NCI-H524 (cell line): ENCODE results near the gene GALR3.
A peak's percentile ranks its signal among the peaks of the same experiment; 100 is the strongest.
"Not testable (repeated sequence)": the region's sequence is repeated elsewhere in the genome, so short reads cannot be mapped to it uniquely, and the experiment has no call there.

Experiments used
- DNase-seq, 2 experiments: peaks; one replicate each; lab custom pipeline; 2025; lab: John Stamatoyannopoulos, UW

GALR3 gene, protein sequence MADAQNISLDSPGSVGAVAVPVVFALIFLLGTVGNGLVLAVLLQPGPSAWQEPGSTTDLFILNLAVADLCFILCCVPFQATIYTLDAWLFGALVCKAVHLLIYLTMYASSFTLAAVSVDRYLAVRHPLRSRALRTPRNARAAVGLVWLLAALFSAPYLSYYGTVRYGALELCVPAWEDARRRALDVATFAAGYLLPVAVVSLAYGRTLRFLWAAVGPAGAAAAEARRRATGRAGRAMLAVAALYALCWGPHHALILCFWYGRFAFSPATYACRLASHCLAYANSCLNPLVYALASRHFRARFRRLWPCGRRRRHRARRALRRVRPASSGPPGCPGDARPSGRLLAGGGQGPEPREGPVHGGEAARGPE

DNA sequence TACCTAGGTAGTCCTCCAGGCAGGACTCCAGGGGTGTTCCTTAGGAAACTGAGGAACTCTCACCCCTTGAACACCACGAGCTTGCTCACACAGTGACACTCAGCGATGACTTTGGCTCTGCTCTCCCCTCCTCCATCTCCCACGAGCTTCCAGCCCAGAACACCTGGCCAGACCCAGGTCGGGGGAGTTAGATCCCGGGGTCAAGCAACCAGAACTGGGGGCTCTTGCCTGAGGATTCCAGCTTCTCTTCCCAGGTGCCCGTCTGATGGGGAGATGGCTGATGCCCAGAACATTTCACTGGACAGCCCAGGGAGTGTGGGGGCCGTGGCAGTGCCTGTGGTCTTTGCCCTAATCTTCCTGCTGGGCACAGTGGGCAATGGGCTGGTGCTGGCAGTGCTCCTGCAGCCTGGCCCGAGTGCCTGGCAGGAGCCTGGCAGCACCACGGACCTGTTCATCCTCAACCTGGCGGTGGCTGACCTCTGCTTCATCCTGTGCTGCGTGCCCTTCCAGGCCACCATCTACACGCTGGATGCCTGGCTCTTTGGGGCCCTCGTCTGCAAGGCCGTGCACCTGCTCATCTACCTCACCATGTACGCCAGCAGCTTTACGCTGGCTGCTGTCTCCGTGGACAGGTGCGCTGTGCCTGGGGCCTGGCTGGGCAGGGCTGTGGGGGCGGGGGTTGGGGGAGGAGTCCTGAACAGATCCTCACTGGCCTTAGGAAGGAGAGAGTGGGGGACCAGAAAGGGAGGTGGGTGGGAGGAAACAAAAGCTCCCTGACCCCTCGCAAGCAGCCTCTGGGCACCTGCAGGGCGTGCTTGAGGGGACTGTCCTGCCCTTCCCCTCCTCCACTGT is at the start of gene GALR3:
Gene GALR3, plus strand, starts transcription at position 249 of the 852 bp plus-strand sequence. Its CDS starts 25 bp downstream, at position 274.
- DNase-seq, result no peak

DNA sequence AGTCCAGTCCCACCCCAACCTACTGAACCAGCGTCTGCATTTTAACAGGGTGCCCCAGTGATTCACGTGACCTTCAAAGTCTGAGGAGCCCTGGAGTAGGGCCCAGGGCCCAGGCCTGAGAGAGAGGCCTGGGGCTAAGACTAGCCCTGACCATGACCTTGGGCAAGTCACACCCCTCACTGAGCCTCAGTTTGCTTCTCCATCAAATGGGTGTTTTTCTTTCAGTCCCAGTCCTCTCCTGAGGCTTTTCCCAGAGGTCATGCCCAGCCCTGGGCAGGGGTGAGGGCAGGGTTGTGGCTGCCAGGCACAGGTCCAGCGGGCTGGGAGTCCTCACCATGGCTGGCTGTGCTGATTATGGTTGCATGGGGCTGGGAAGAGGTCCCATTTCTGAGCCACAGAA is 48.5 kb upstream of the GALR3 start:
- no peak for DNase-seq

DNA sequence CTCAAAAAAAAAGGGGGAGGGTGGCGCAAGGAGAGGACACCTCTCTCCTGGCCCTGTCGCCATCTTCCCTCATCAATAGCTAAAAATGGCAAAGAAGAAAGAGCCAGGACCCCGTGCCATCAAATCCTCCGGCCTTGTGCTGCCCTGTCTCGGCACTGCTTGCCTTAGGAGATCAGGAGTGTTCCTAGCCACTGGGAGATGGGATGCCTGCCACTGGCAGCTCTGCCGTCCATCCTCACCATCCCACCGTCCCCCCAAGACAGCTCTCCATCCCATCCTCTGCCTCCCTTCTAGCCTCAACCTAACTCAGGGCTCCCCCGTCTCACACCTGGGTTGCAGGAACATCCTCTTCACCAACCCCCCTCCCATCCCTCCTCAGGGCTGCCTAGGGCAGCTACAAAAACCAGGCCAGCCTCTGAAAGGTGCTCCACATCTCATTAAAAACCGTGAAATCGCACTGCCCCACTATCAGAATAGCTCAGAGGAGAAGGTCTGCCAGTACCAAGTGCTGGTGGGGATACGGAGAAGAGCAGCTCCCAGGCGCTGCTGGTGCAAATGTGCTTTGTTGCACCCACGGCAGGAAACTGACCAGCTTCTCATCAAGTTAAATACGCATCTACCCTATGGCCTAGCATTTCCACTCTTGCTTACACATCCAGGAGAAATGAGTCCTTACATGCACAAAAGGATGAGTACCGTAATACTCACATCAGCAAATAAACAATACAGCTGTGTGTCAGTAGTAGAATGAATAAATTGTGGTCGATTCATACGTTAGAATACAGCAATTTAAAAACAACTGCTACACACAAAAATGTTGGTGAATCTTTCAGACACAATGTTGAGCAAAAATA is 47.2 kb upstream of the GALR3 start:
- no peak for DNase-seq

DNA sequence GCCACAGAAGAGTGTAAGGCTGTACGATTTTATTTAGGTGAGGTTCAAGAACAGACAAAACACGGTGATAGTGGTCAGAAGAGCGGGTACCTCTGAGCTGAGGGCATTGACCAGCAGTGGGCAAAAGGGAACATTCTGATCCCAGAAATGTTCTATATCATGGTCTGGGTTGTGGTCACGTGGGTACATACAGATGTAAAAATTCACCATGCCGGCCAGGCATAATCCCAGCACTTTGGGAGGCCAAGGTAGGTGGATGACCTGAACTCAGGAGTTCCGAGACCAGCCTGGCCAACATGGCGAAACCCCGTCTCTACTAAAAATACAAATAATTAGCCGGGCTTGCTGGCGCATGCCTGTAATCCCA is 46.6 kb upstream of the GALR3 start:
- DNase-seq, result no peak

DNA sequence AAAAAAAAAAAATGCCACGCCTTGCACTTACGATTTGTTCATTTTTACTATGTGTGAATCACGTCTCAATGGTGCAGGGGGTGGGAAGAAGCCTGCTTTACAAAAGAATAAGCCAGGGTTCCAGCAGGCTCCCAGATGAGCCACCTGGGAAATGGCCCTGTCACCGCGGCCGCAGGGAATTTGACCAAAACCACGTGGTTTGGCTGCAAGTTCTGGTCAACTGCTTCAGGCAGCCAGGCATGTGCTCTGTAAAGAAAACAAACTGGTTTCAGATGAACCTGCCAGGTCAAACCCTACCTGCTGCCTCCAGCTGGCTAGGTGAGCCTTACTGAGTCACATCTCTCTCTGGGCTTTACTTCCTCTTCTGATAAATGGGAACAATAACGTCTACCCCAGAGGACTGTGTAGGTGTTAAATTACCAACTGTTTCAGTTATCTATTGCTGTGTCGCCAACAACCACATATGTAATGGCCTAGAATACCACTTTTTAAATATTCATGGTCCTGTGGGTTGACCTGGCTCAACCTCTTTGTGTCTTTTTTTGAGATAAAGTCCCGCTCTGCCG is 46.0 kb upstream of the GALR3 start:
- DNase-seq, result no peak

DNA sequence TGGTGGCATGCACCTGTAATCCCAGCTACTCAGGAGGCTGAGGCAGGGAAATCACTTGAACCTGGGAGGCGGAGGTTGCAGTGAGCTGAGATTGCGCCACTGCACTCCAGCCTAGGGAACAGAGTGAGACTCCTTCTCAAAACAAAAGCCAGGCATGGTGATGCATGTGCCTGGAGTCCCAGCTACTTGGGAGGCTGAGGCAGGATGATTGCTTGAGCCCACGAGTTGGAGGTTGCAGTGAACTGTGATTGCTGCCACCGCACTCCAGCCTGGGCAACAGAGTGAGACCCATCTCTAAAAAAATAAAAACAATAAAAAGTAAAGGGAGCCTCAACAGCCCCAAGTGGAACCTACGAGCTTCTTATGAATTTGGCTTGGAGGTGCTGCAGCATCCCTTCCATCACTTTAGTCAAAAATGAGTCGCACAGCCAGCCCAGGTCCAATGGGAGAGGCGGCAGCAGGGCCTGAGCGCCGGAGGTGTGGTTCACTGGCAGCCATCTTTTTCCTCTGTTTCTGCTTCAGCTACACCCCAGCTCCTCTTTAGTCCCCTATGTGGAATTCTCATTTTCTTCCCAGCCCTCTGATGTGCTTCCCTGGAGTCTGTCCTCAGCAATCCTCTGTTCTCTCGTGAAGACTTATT is 44.7 kb upstream of the GALR3 start:
- DNase-seq, result no peak

DNA sequence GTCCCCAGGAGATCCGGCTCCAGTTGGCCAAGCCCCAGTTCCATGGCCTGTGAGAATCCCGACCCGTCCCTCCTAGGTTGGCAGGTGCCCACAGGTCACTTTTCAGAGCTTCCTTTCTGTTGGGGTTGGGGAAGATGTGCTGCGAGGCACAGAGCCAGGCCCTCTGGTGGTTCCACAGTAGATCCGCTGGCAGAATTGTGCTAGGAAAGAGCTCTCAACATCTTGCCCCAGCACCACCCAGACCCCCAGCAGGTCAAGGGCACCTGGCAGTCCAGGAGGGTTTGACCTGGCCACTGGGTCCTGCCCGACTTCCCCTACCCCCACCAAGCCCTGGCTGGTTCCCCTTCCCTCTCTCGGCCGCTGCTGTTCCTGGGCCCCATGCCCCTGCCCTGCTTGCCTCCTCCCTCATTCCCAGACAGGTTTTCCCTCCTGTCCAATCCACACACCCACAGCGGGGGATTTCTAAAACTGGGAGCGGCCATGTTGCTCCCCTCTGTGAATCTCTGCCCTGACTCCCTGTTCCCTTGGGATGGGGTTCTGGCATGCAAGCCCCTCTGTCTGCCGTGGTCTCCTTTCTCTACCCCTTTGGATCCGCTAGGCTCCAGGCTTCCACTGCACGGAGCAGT is 41.6 kb upstream of the GALR3 start:
- DNase-seq, result no peak

DNA sequence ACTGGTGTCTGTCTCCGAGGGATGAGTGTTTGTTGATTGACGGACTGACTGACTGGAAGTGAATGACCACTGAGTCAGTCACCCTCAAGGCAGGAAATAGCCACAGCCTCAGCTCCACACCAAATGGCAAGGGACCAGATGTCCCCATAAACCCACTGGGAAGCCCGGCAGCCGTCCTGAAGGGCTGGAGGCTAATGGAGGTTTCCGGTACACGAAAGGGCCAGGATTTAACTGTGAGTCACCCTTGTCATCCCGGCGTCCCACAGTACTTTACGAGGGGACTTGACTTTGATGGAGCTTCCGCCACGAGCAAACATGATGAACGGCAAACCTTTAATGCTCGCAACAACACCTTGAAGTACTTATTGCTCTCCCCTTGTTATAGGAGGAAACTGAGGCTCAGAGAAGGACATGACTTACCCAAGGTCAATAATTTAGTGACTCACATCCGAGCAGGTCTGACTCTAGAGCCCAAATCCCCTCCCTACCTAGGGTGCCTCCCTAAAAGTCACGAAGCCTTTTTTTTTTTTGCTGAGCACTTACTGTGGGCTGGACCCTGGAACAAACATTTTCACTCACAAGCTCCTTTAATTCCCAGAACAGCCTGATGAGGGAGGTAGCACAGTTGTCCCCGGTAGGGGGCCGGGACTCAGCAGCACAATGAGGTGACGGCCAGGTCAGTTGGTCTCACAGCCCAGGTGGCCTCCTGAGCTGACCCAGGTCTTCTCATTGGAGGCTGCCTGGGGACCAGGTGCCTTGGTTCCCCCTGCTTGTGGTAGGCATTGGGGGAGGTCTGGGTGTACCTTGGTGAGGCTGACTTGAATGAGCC is 40.6 kb upstream of the GALR3 start:
- no peak for DNase-seq

DNA sequence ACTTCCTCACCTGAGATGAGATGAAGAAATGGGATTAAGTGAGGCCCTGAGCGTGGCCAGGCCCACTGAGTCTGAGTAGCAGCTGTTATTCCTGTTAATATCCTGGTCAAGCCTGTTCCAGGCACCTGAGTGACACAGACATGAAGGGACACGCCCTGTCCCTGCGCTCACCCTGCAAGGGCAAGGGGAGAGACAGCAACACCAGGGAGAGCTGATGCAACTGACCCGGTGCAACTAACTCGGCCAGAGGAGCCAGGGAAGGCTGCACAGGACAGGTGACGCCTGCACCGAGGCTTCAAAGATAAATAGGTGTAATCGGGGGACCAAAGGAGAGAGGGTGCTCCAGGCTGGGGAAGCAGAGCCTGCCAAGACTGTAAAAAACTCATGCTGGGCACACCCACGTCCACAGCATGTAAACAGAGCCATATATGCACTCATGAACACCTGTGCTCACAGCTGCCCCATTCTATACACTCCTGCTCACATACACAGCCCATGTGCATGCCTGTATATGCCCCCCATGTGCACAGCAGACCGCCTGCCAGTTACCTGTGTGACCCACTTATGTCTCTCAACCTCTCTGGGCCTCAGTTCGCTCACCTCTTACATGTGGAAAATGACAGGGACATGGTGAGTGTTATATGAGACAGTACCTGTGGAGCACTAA is 38.2 kb upstream of the GALR3 start:
- peak in 1 of 2 experiments; percentile 35 for DNase-seq

DNA sequence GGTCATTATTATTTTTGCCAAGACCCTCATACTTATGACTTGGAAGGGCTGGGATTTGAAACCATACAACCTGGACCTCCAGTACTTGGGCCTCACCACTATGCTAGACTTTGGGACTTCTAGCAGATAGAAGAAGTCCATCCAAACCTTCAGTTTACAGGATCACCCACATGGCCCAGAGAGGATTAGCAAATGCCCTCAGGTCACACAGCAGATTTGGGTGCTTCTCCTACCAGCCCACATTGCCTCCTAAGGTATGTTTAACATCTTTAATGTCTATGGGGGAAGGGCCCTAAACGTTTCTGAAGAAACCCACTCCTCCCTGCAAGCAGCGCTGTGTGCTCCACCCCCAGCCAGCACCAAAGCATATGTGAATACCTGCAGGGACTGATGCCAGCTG is 32.9 kb upstream of the GALR3 start:
- no peak for DNase-seq

DNA sequence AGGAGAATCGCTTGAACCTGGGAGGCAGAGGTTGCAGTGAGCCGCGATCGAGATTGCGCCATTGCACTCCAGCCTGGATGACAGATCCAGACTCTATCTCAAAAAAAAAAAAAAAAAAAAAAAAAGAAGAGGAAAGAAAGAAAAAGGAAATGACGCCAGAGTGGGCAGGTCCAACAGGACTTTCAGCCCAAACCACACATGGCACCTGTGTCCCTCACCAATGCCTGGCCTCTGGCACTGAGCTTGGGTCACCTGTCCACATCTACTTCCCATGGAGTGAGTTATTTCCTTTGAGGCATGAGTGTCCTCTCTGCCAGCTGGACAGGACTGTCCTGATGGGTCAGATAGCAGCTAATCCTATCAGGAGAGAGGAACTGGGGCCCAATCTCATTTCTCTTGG is 30.7 kb upstream of the GALR3 start:
- DNase-seq, result no peak

DNA sequence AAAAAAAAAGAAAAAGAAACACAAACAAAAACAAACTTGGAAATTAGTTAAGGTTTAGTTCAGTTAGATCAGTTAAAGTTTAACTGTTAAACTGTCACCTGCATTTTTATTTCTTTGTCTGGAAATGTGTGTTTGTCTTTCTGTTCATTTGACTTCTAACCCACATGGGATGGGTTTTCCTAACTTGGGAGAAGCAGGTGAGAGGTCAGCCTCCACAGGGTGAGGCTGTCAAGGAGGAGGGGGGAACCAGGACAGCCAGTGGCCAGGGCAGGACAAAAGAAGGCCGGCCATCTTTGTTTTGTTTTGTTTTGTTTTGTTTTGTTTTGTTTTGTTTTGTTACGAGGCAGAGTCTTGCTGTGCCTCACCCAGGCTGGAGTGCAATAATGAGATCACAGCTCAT is 28.8 kb upstream of the GALR3 start:
- no peak for DNase-seq

DNA sequence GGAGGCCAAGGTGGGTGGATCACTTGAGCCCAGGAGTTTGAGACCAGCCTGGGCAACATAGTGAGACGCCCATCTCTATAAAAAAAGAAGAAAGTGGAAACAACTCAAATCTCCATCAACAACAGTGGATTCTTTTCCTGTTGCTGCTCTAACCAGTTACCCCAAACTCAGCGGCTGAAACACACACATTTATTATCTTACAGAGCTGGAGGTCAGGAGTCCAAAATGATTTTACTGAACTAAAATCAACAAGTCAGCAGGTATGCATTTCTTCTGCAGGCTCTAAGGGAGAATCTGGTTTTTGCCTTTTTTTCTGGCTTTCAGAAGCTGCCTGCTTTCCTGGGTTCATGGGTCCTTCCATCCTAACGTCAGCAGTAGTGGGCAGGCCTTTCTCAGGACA is 27.1 kb upstream of the GALR3 start:
- DNase-seq, result no peak

DNA sequence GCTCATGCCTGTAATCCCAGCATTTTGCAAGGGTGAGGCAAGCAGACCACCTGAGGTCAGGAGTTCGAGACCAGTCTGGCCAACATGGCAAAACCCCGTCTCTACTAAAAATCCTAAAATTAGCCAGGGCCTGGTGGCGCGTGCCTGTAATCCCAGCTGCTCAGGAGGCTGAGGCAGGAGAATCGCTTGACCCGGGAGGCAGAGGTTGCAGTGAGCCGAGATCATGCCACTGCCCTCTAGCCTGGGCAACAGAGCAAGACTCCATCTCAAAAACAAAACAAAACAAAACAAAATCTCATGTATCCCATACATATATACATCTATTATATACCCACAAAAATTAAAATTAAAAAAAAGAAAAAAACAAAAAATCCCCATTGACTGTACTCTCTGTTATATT is 25.9 kb upstream of the GALR3 start:
- not testable (repeated sequence) for DNase-seq

DNA sequence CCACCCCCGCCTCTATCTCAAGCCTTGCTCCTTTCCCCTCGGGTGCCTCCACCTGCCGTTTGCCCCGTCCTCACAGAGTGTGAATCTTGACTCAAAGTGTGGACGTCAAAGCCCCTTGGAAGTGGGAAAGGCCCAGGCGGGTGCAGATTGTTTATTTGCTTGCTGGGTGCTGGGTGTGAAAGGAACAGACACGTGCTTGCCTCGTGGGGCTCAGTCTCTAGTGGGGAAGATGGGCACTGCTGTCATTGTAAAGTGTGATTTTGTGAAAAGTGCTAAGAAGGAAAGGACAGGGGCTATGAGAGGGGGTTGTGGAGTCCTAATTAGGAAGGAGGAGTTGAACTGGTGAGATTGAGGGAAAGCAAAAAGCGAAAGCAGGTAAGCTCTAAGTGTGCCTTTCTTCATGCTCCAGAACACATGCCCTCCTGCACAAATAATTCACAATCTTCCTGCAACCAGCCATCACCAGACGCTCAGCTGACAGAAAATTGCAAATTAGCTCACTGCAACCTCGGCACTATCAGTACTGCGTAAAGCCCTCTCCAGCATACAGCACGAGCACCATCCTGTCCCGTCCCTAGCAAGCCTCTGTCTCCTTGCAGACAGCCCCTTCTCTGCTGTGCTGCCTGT is 25.2 kb upstream of the GALR3 start:
- DNase-seq, result peak in 1 of 2 experiments; percentile 29

DNA sequence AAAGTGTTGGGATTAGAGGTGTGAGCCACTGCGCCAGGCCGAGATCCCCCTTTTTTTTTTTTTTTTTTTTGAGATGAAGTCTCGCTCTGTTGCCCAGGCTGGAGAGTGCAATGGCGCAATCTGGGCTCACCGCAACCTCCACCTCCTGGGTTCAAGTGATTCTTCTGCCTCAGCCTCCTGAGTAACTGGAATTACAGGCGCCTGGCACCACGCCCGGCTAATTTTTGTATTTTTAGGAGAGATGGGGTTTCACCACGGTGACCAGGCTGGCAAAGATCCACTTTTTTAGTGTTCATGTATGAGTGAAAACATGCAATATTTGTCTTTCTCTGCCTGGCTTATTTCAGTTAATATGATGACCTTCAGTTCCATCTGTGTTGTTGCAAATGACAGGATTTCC is 23.2 kb upstream of the GALR3 start:
- not testable (repeated sequence) for DNase-seq

DNA sequence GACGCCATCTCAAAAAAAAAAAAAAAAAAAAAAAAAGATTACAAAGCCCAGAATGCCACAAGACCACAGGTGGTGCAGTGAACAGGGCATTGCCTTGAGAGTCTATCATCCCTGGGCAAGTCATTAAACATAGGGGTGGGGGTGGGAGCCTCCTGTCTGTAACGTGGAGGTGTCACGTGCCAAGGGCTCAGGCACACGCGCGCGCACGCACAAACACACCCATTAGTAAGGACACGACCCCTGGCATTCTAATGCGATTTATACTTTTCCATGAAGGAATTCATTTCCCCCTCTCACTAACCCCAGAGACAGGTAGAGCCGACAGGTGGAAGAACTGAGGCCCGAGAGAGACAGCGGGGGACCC is 21.3 kb upstream of the GALR3 start:
- DNase-seq, result peak; percentile 68 to 78

DNA sequence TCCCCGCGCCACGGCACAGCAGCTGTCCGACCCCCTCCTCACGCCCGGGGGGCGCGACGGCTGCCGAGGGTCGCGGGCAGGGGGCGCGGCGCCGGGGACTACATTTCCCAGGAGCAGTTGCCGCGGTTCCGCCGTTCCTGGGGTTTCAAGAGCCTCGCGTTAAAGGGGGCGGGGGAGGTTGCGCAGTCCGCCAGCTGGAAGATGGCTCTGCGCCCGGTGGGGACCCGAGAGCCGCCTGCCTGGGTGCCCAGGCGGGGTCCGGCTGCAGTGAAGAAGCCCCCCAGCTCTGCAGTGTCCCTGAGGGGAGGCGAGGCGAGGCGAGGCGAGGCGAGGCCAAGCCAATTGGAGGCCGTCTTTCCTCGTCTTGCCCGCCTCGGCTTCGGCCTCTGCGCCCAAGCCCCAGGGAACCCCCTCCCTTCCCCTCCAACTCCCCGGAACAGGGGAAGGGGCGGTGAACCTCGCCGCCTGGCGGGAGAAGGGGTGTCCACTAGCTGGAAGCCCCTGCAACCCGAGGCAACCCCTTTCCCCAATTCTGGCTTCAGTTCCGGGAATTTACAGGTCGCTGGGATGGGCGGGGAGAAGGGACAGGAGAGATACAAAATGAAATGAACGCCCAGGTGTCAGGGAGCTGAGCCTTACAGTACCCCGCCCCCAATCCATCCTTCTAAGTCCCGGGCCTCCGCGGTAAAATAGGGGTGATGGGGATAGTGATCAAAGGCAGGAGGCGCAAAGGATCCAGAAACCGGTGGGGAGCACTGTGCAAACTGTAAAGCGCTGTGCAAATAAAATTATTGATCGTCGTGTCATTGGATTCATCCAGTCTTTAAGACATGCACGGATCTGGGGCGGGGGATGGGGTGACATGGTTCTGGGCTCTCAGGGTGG is 20.6 kb upstream of the GALR3 start:
- DNase-seq, result peak; percentile 63 to 80
